ENCODE measurements around the gene EPHB1.

Gene EPHB1

GRCh38 chr3:135161425-135161824, 366.4 kb downstream of the EPHB1 start:
- DNase-seq (ENCODE audit: low read depth): no peak

DNA sequence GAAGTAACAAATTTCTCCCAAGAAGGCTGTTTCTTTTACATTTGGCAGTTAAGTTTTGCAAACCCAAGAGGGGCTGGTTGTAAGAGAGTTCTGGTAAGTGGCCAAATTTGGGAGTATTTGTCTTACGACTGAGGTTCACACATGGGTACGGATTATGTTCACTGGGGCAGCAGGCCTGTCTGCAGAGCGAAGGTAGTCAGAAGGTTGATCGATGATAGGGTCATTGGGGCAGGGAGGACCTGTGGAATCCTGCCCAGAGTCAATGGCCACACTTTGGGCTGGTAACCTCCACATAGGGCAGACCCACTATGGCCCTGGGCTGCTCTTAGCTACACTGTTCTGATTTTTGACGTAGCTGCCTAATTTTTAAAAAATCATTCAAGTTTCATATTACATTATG, 368.6 kb downstream of the EPHB1 start:
- DNase-seq (ENCODE audit: low read depth): no peak

- DNase-seq (ENCODE audit: low read depth): no peak
Measured at GRCh38 chr3:135165260-135165659, 370.2 kb downstream of the EPHB1 start.

DNA sequence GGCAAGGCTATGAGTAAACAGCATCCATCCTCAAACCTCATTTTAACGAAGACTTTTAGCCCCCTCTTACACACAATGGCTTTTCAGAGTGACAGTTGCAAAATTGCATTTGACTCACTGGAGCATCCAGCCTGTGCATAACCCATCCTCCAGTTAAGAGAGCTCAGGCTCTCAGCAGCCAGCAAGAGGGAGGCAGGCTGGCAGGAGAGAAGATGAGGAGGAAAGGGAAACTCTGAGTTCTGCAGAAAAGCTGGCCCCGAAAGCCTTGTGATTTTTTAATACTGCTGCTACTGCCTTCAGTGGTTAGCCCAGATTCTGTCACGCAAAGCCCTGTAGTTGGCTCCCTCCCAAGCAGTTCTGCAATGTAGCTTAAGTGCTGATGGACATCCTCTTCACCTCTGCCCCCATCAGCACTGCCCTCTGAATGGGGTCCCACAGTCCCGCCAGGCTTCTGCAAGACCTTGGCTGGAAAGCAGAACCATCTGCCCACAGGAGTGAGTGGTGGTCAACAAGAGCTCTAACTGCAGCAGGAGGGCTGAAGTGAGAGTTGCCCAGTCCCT, 371.3 kb downstream of the EPHB1 start:
- no peak for DNase-seq (ENCODE audit: low read depth)

GRCh38 chr3:135168822-135169221, 373.8 kb downstream of the EPHB1 start:
- no peak for DNase-seq (ENCODE audit: low read depth)

- DNase-seq (ENCODE audit: low read depth): no peak
Measured at GRCh38 chr3:135169651-135170050, 374.6 kb downstream of the EPHB1 start.

DNA sequence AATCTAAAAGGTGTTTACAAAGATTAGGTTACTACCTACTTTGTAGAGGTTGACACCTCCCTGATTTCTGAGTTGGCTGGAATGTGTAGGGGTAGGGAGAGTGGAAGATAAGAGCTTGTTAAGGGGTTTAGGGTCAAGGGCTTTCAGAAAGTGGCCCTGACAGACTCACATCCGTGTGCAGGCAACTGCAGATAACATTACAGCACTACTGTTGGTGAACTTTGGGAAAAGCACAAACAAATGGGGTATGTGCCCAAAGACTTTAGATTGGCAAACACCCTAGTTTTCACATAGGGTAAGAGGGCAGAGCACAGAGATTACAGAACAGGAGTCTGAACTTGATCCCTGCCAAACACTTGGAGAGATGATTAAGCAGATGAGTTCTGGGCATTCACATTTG, 375.7 kb downstream of the EPHB1 start:
- DNase-seq (ENCODE audit: low read depth): no peak

DNA sequence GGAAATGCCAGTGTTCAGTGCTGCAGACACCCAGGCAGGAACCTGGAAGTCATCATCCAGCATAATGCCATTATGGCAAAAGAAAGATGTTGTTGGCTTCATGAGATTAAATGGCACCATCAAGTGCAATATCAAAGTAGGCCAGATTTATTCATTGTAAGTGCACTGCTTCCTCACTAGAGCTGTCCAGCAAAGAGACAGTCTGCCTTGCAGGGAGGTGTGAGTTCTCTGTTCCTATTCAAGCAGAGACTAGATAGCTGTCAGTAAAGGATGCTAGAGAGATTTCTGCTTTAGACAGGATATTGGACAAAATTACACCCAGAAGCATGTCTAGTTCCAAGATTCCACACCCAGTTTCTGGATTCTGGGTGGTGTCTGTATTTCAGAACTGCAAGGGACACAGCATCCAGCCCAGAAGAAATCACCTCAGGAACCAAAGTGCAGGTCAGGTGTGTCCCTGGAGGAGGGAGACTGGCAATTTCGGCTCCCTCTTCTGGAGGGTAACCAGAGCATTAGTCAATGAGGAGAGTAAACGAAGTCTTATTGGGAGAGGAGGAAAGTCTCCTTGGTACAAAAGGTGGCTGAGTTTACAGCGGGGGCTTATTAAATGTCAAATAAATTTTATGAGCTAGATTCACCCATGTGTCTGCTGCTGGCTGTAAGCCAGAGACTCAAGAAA, 377.3 kb downstream of the EPHB1 start:
- DNase-seq (ENCODE audit: low read depth): no peak

GRCh38 chr3:135175728-135176277, 380.7 kb downstream of the EPHB1 start:
- no peak for DNase-seq (ENCODE audit: low read depth)

GRCh38 chr3:135176881-135177280, 381.8 kb downstream of the EPHB1 start:
- DNase-seq (ENCODE audit: low read depth): no peak

DNA sequence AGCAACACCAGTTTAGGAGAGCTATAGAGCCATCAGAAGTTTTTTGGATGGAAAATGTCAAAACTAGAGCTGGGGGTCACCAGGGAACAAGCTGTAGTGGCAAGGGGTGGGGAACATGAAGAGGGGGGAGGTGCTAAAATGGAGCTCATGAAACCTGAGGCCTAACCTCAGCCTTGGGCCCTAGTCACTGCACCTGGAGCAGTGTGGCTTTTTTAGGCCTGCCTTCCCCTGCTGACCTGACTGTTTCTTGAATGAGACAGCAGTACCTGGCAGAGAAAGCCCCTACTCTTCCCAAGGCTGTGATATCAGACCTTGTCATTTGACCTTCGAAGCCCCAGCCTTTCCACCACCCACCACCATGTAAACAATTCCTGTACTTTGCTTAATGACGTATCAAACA, 383.5 kb downstream of the EPHB1 start:
- no peak for DNase-seq (ENCODE audit: low read depth)

DNA sequence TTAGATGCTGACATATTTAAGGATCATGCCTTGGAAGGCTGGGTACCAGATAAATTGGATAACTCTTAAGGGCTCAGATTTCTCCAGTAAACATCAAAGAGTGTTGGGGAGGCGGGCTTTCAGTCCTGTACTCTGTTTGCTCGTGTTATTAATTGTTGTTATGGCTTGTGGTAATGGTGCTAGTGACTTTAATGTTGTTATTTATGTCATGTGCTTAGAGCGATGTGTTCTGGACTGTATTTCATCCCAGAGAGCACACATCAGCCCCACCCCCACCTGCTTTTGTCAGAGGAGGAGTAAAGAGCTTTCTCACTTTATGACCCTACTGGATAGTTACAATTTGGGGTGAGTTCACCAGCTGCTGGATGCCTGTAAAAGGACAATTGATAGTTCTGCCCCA, 386.3 kb downstream of the EPHB1 start:
- no peak for DNase-seq (ENCODE audit: low read depth)

- no peak for DNase-seq (ENCODE audit: low read depth)
Measured at GRCh38 chr3:135182364-135182998, 387.4 kb downstream of the EPHB1 start.

DNA sequence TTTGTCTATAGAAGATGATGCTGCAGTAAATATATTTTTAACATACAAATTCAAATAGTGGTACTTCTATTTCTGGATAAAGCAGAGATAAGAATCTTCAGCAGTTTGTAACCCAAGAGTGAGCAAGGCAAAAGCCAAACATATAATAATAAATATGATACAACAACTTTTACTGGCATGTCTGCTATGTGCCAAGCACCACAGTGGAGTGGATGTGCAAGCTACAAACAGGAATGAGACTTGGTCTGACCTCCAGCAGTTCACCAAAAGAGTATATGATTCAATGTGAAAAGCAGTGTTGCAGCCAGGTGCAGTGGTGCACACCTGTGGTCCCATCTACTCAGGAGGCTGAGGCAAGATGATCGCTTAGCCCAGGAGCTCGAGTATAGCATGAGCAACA, 395.6 kb downstream of the EPHB1 start:
- no peak for DNase-seq (ENCODE audit: low read depth)

GRCh38 chr3:135191708-135192107, 396.6 kb downstream of the EPHB1 start:
- no peak for DNase-seq (ENCODE audit: low read depth)

GRCh38 chr3:135192929-135193328, 397.9 kb downstream of the EPHB1 start:
- DNase-seq (ENCODE audit: low read depth): no peak

DNA sequence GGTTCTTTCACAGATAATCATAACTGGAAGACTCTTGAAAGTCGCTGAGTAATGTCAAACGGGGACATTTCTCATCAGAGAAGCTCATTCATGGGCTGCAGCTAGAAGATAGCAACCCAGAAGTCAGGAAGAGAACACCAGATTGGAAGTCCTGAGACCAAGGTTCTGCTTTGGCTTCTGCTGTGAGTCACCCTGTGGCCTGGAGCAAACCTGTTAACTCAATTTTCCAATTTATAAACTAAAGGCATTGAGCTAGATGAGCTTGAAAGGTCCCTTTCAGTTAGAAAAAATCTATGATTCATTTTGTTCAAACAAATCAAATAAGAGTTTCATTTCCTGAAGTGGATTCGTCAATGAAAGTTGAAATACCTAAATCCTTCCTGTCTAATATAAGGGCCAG, 402.2 kb downstream of the EPHB1 start:
- DNase-seq (ENCODE audit: low read depth): no peak

DNA sequence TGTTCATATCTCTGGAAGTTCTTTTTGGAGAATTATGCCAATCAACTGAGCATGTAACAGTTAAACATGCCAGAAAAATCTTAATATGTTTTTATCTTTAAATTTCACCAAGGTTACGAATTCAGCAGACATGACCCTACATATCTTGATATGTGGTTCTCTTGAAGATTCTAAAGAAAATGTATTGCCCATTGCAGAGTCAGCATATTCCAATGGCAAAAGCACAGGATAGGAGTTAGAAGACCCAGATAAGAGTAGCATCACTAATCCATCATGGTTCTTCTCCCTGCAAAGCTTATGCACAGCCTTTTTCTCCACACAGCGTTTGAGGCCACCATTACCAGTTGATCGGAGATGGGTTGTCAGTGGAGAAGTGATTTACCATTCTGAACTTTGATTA, 402.8 kb downstream of the EPHB1 start:
- no peak for DNase-seq (ENCODE audit: low read depth)

- no peak for DNase-seq (ENCODE audit: low read depth)
Measured at GRCh38 chr3:135199137-135199536, 404.1 kb downstream of the EPHB1 start.

DNA sequence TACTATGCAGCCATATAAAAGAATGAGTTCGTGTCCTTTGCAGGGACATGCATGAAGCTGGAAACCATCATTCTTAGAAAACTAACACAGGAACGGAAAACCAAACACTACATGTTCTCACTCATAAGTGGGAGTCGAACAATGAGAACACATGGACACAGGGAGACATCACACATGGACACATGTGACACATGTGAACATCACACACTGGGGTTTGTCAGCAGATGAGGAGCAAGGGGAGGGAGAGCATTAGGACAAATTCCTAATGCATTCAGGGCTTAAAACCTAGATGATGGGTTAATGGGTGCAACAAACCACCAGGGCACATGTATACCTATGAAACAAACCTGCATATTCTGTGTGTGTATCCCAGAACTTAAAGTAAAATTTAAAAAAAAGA, 408.0 kb downstream of the EPHB1 start:
- DNase-seq (ENCODE audit: low read depth): no peak

GRCh38 chr3:135213213-135213612, 418.2 kb downstream of the EPHB1 start:
- DNase-seq (ENCODE audit: low read depth): no peak

GRCh38 chr3:135213822-135214221, 418.8 kb downstream of the EPHB1 start:
- DNase-seq (ENCODE audit: low read depth): no peak

DNA sequence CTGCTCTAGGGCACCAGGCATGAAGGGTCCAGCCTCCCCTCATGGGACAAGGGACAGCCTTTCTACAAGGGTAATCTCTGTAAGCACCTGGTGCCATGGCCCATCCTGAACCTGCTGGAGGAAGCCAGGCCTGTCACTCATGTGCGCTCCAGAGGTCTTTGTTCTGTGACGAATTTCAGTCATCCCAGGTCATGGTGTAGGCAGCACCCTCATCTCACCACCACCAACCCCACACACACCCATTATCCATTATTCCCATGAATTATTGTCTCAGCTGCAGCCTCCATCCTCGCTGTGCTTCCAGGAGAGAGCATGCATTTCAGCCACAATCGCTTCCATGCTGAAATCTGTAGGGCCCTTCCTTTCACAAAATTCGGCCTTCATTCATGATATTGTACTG, 419.3 kb downstream of the EPHB1 start:
- DNase-seq (ENCODE audit: low read depth): no peak

GRCh38 chr3:135215516-135215915, 420.5 kb downstream of the EPHB1 start:
- no peak for DNase-seq (ENCODE audit: low read depth)

All from non-pigmented ciliary epithelial cell (primary cell).